ENCODE results near the gene RRAGD. TPM values are rescaled to one million over a fixed set of nuclear protein-coding genes. Genes with fewer than 3 reads are reported as not detected.

The RRAGD gene
- polyA plus RNA-seq, 1 experiment: not detected

DNA sequence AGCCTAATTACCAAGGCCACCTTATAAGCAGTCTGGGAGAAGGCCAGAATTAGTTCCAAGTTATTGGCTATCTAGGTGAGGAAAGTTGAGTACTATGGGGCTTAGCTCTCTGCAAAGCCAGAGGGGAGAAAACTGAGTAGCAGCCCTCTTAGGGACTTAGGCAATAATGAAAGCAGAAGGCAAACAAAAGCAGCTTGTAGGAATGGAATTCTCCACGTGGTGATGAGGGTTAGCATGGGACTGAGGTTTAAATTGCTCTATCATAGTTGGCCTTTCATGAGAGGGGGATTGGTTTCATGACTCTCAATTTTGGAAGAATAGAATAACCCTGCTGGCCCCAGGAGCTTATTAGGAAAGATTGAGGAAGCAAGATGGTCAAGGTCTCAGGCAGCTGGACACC, 52.5 kb downstream of the RRAGD start:
- no peak for DNase-seq (ENCODE audit: low read depth)
- H3K27me3 ChIP-seq (ENCODE audit: control insufficient read depth, insufficient read depth, low read length): peaks cover 1% of the 10 kb centered on the region; the same call in 1 of the 2 replicates
- no peak overlapping the region for H3K4me3 ChIP-seq (ENCODE audit: low read depth, low read length)
- CTCF ChIA-PET: interaction anchor here (1.1 to 1.5 kb wide), 2 partner anchors 9 to 12 kb away, joined by 4 to 7 read pairs; no protein-coding TSS in a partner anchor
- H3K36me3 ChIP-seq (ENCODE audit: control insufficient read depth, insufficient read depth, low read length): no peaks in the 10 kb centered on the region
- POLR2A ChIA-PET: no interaction called here
- TF ChIP-seq, protein P1, sequence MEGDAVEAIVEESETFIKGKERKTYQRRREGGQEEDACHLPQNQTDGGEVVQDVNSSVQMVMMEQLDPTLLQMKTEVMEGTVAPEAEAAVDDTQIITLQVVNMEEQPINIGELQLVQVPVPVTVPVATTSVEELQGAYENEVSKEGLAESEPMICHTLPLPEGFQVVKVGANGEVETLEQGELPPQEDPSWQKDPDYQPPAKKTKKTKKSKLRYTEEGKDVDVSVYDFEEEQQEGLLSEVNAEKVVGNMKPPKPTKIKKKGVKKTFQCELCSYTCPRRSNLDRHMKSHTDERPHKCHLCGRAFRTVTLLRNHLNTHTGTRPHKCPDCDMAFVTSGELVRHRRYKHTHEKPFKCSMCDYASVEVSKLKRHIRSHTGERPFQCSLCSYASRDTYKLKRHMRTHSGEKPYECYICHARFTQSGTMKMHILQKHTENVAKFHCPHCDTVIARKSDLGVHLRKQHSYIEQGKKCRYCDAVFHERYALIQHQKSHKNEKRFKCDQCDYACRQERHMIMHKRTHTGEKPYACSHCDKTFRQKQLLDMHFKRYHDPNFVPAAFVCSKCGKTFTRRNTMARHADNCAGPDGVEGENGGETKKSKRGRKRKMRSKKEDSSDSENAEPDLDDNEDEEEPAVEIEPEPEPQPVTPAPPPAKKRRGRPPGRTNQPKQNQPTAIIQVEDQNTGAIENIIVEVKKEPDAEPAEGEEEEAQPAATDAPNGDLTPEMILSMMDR (IDR thresholded peaks at IDR 0.05; ENCODE audit: insufficient read depth, low read depth, low read length): no peak

DNA sequence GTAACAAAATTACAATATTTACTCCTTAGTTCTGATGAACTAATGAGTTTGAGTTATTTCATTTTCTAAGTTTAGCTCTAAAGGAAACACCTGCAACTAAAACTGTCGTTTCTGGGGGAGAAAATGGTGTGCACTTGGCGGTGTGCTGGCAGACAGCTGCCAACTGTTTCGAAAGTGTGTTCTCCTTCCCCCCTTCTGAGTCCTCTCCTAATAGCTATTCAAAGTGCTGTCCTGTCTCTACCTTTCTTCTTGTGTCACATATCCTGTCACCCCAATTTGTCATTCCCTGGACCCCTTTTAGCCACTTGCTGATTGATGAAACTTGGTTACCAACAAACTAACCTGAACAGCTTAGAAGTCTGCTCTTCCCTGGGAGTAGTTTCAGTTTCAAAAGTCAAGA, 54.7 kb downstream of the RRAGD start:
- no peak overlapping the region for H3K4me3 ChIP-seq (ENCODE audit: low read depth, low read length)
- TF ChIP-seq, protein P1 (IDR thresholded peaks at IDR 0.05; ENCODE audit: insufficient read depth, low read depth, low read length): no peak
- DNase-seq (ENCODE audit: low read depth): no peak
- ChIA-PET CTCF (interaction anchor here (1.0 to 3.4 kb wide), 3 partner anchors 10 to 47 kb away, joined by 3 to 16 read pairs (median 5); no protein-coding TSS in a partner anchor), POLR2A (no interaction called here)
- no peaks in the 10 kb centered on the region; the same call in 1 of the 2 replicates for H3K27me3 ChIP-seq (ENCODE audit: control insufficient read depth, insufficient read depth, low read length)
- H3K36me3 ChIP-seq (ENCODE audit: control insufficient read depth, insufficient read depth, low read length): no peaks in the 10 kb centered on the region

DNA sequence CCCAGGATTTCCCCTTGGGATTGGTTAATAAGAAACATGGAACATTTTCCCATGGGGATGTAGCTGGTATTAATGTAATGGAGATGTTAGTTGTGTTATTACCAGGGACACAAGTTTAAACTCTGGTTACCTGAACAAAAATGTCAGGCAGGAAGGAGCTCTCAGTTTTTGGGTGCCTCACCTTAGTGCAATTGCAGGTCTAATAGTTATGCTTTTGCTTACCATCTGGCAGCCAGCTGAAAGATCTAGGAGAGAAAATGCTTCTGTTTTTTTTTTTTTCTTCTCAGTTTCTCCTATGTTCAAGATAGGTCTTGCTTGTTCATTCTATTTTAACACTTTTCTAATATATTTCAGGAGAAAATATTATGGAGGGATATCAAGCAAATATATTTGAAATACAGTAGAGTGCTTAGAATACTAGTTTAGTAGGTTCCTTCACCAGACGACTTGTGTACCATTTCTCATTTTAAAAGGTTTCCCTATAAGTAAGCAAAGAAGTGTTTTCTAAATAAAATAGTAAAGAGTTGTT, 55.4 kb downstream of the RRAGD start:
- H3K36me3 ChIP-seq (ENCODE audit: control insufficient read depth, insufficient read depth, low read length): no peaks in the 10 kb centered on the region
- CTCF ChIA-PET: interaction anchor here (0.6 to 3.4 kb wide), 6 partner anchors 10 to 76 kb away, joined by 3 to 16 read pairs (median 3); no protein-coding TSS in a partner anchor

DNA sequence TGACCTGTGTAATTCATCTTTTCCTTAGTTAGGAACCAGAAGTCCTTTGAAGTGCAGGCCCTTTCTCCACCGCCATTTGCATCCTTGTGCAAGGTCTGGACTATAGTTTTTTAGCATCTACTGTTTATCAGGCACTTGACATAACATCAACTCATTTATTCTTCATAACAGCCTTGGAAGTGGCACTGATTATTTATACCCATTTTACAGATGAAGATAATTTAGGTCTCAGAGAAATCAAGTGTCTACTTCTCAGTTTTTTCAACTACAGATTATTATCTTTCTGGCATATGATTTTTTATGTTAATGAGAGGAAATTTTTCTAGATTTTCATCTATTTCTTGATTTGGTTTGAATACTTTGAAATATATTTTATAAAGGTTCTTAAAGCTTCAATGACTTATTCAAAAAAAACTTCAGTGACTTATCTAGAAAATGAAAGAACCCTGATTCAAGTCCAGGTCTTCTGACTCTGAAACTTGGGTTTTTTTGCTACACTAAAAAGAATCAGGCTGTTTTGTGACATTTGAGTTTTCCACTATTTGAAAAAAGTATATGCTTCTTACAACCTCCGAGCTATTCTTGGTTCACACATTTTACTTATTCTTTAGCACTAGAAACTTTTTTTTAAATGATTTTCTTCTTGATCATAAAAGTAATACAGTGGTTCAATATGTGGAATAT, 56.4 kb downstream of the RRAGD start:
- CTCF ChIA-PET: interaction anchor here (1.2 to 3.4 kb wide), 3 partner anchors 11 to 16 kb away, joined by 3 to 16 read pairs (median 5); no protein-coding TSS in a partner anchor
- Histone ChIP-seq H3K27me3 (ENCODE audit: control insufficient read depth, insufficient read depth, low read length) (no peaks in the 10 kb centered on the region; the same call in 1 of the 2 replicates), H3K36me3 (ENCODE audit: control insufficient read depth, insufficient read depth, low read length) (no peaks in the 10 kb centered on the region), H3K4me3 (ENCODE audit: low read depth, low read length) (no peak overlapping the region)
- POLR2A ChIA-PET: interaction anchor here (0.7 kb wide), 1 partner anchor 15 kb away, joined by 11 read pairs; no protein-coding TSS in a partner anchor
- TF ChIP-seq, protein P1 (IDR thresholded peaks at IDR 0.05; ENCODE audit: insufficient read depth, low read depth, low read length): no peak
- DNase-seq (ENCODE audit: low read depth): no peak

More for the DNA sequence above, 55.4 kb downstream of the RRAGD start:
- DNase-seq (ENCODE audit: low read depth): no peak
- Histone ChIP-seq H3K27me3 (ENCODE audit: control insufficient read depth, insufficient read depth, low read length) (no peaks in the 10 kb centered on the region; the same call in 1 of the 2 replicates), H3K4me3 (ENCODE audit: low read depth, low read length) (no peak overlapping the region)
- TF ChIP-seq, protein P1 (IDR thresholded peaks at IDR 0.05; ENCODE audit: insufficient read depth, low read depth, low read length): no peak
- POLR2A ChIA-PET: no interaction called here

DNA sequence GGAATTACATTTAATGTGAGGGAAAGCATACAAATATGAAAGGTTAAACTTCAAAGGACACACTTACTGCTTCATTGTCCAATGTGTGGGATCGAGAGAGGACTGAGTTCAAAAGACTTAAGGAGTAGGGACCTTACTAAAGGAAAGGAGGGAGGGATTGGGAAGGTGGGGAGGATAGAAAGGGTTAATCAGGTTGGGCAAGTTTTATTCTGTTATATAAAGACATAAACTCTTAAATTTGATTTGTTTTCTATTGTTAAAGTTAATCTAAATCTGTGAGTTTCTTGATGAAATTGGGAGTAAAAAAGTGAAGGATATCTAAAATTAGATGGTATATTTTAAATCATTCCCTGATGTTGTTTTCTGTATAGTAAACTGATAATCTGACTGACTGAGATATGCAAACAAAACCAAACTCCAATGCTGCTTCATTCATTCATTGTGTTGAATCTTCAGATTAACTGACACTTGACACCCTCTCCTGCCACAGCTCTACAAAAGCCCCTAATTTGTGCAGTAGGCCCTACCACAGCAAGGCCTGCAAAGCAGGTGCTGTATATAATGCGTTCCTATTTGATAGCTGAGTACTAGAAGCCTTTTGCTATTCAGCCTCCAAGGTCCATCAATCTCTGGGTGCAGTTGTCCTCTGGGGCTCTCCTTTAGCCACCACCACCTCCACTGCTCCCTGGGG, 58.2 kb downstream of the RRAGD start:
- Histone ChIP-seq H3K4me3 (ENCODE audit: low read depth, low read length) (no peak overlapping the region), H3K27me3 (ENCODE audit: control insufficient read depth, insufficient read depth, low read length) (no peaks in the 10 kb centered on the region; the same call in 1 of the 2 replicates), H3K36me3 (ENCODE audit: control insufficient read depth, insufficient read depth, low read length) (no peaks in the 10 kb centered on the region)
- ChIA-PET CTCF (interaction anchor here (2.1 kb wide), 1 partner anchor 14 kb away, joined by 5 read pairs; no protein-coding TSS in a partner anchor), POLR2A (no interaction called here)
- TF ChIP-seq, protein P1 (IDR thresholded peaks at IDR 0.05; ENCODE audit: insufficient read depth, low read depth, low read length): no peak
- DNase-seq (ENCODE audit: low read depth): no peak
